NCI-H2107 (cell line): Measurements from ENCODE around the gene GLYR1.

ENCODE experiments used
- DNase-seq: peaks from one replicate; lab custom pipeline; 2025; lab: John Stamatoyannopoulos, UW

Gene GLYR1

GRCh38 chr16:4879049-4879448 lies 32.0 kb upstream of the GLYR1 start:
- no peak for DNase-seq

- no peak for DNase-seq
Observed at GRCh38 chr16:4877380-4877685, 30.2 kb upstream of the GLYR1 start.

- no peak for DNase-seq
Observed at GRCh38 chr16:4876646-4877379, 29.7 kb upstream of the GLYR1 start.

- no peak for DNase-seq
Observed at GRCh38 chr16:4874666-4875065, 27.6 kb upstream of the GLYR1 start.

- DNase-seq: no peak
Observed at GRCh38 chr16:4873091-4873490, 26.0 kb upstream of the GLYR1 start.

GRCh38 chr16:4871071-4871470 lies 24.0 kb upstream of the GLYR1 start:
- DNase-seq: no peak

GRCh38 chr16:4870138-4870671 lies 23.1 kb upstream of the GLYR1 start:
- DNase-seq: no peak

GRCh38 chr16:4869147-4869805 lies 22.2 kb upstream of the GLYR1 start:
- DNase-seq: no peak

- no peak for DNase-seq
Observed at GRCh38 chr16:4868535-4868934, 21.4 kb upstream of the GLYR1 start.

- DNase-seq: no peak
Observed at GRCh38 chr16:4868026-4868425, 20.9 kb upstream of the GLYR1 start.

GRCh38 chr16:4866586-4866985 lies 19.5 kb upstream of the GLYR1 start:
- DNase-seq: no peak

- no peak for DNase-seq
Observed at GRCh38 chr16:4865231-4865860, 18.3 kb upstream of the GLYR1 start.

- DNase-seq: no peak
Observed at GRCh38 chr16:4864728-4865127, 17.6 kb upstream of the GLYR1 start.

GRCh38 chr16:4862639-4863038 lies 15.6 kb upstream of the GLYR1 start:
- DNase-seq: no peak

- DNase-seq: no peak
Observed at GRCh38 chr16:4860727-4861342, 13.7 kb upstream of the GLYR1 start.

- DNase-seq: no peak
Observed at GRCh38 chr16:4859900-4860255, 12.8 kb upstream of the GLYR1 start.

GRCh38 chr16:4859190-4859899 lies 12.3 kb upstream of the GLYR1 start:
- no peak for DNase-seq

GRCh38 chr16:4855804-4856203 lies 8.7 kb upstream of the GLYR1 start:
- DNase-seq: no peak

GRCh38 chr16:4855371-4855770 lies 8.3 kb upstream of the GLYR1 start:
- no peak for DNase-seq

- no peak for DNase-seq
Observed at GRCh38 chr16:4852221-4852872, 5.3 kb upstream of the GLYR1 start.

GRCh38 chr16:4850211-4850610 lies 3.1 kb upstream of the GLYR1 start:
- no peak for DNase-seq
